SU-DHL-6 (cell line): ENCODE measurements around the gene LMTK3.

Source experiments
- EZH2phosphoT487 ChIP-seq: fragments of 200-600 bp; sonication (generic), shearing (Covaris generic); conservative IDR thresholded peaks from 2 replicates; pipeline ENCODE4 v1.6.1; 2018; ENCODE audit warnings: mild to moderate bottlenecking, antibody characterized with exemption, low read length, moderate library complexity, mixed read lengths
- TF ChIP-seq, protein P1 (sequence below): fragments of 200-600 bp; sonication (generic); IDR thresholded peaks from one replicate; pipeline ENCODE4 v1.5.1; 2017; ENCODE audit warnings: antibody characterized with exemption, mild to moderate bottlenecking, low read length, moderate library complexity; ENCODE audit not compliant: insufficient read depth, poor library complexity, severe bottlenecking

DNA sequence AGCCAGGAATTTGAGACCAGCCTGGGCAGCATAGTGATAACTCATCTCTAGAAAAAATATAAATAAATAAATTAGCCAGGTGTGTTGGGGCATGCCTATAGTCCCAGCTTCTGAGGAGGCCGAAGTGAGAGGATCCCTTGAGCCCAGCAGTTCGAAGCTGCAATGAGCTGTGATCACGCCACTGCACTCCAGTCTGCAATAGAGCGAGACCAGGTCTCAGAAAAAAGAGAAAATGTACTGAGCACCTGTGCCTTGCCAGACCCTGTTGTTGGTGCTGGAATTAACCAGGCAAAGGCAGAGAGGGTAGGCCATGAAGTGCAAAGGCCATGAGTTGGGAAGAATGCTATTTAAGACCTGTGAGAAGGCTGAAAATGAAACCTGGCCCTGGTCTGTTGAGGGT lies 39.8 kb downstream of the LMTK3 start:
- TF ChIP-seq, protein P1, sequence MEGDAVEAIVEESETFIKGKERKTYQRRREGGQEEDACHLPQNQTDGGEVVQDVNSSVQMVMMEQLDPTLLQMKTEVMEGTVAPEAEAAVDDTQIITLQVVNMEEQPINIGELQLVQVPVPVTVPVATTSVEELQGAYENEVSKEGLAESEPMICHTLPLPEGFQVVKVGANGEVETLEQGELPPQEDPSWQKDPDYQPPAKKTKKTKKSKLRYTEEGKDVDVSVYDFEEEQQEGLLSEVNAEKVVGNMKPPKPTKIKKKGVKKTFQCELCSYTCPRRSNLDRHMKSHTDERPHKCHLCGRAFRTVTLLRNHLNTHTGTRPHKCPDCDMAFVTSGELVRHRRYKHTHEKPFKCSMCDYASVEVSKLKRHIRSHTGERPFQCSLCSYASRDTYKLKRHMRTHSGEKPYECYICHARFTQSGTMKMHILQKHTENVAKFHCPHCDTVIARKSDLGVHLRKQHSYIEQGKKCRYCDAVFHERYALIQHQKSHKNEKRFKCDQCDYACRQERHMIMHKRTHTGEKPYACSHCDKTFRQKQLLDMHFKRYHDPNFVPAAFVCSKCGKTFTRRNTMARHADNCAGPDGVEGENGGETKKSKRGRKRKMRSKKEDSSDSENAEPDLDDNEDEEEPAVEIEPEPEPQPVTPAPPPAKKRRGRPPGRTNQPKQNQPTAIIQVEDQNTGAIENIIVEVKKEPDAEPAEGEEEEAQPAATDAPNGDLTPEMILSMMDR: no peak
- no peak for TF ChIP-seq EZH2phosphoT487
